Loucy (cell line): Measurements from ENCODE around the gene GPR17.

Experiments used
- H2AFZ ChIP-seq: fragments of 200-600 bp; sonication (generic); 2 replicates; pipeline ENCODE4 v1.6.0; 2016; ENCODE audit warnings: antibody characterized with exemption, mild to moderate bottlenecking, low read length, moderate library complexity
- H3F3A ChIP-seq: fragments of 200-600 bp; 2 replicates; pipeline ENCODE4 v1.6.0; 2016; ENCODE audit warnings: antibody characterized with exemption, low read depth, mild to moderate bottlenecking
- H3K27me3 ChIP-seq: fragments of 200-600 bp; sonication (generic); 2 replicates; pipeline ENCODE4 v1.6.1; 2014; ENCODE audit warnings: low read length, mild to moderate bottlenecking; ENCODE audit not compliant: insufficient read depth, poor library complexity, severe bottlenecking
- H3K36me3 ChIP-seq: fragments of 200-600 bp; sonication (generic); 2 replicates; pipeline ENCODE4 v1.6.1; 2016; ENCODE audit warnings: low read length; ENCODE audit not compliant: insufficient read depth
- H3K4me1 ChIP-seq: fragments of 200-600 bp; sonication (generic); 2 replicates; pipeline ENCODE4 v1.5.1; 2014; ENCODE audit warnings: low read length, mild to moderate bottlenecking; ENCODE audit not compliant: insufficient read depth, poor library complexity, severe bottlenecking
- H3K4me2 ChIP-seq: fragments of 200-600 bp; sonication (generic); 2 replicates; pipeline ENCODE4 v1.6.0; 2014; ENCODE audit warnings: antibody characterized with exemption, low read length, low read depth, mild to moderate bottlenecking; ENCODE audit not compliant: poor library complexity, severe bottlenecking
- H3K4me3 ChIP-seq: fragments of 200-600 bp; sonication (generic); 2 replicates; pipeline ENCODE4 v1.5.1; 2014; ENCODE audit warnings: low read length, mild to moderate bottlenecking, mixed read lengths; ENCODE audit not compliant: poor library complexity, severe bottlenecking
- H3K79me2 ChIP-seq: fragments of 200-600 bp; sonication (generic); 2 replicates; pipeline ENCODE4 v1.6.1; 2014; ENCODE audit warnings: low read length; ENCODE audit not compliant: insufficient read depth
- H3K9ac ChIP-seq: fragments of 200-600 bp; sonication (generic); 2 replicates; pipeline ENCODE4 v1.6.0; 2014; ENCODE audit warnings: mild to moderate bottlenecking, low read depth, low read length, moderate library complexity; ENCODE audit not compliant: poor library complexity, severe bottlenecking
- H3K9me2 ChIP-seq: fragments of 200-600 bp; sonication (generic); replicated peaks from 2 replicates; pipeline ENCODE4 v1.6.1; 2016; ENCODE audit warnings: low read depth, low read length, mixed read lengths
- H3K9me3 ChIP-seq: fragments of 200-600 bp; sonication (generic); 2 replicates; pipeline ENCODE4 v1.6.1; 2014; ENCODE audit warnings: mild to moderate bottlenecking, antibody characterized with exemption, low read length, low read depth; ENCODE audit not compliant: insufficient read depth
- H4K20me1 ChIP-seq: fragments of 200-600 bp; sonication (generic); 2 replicates; pipeline ENCODE4 v1.6.0; 2014; ENCODE audit warnings: antibody characterized with exemption, low read length, mild to moderate bottlenecking; ENCODE audit not compliant: insufficient read depth, poor library complexity, severe bottlenecking
- CTCF ChIP-seq: fragments of 200-600 bp; sonication (generic); conservative IDR thresholded peaks from 2 replicates; pipeline ENCODE4 v1.5.1; 2014; ENCODE audit warnings: mild to moderate bottlenecking, antibody characterized with exemption, low read length
- EZH2phosphoT487 ChIP-seq: fragments of 200-600 bp; IDR thresholded peaks from 2 replicates; pipeline ENCODE4 v1.6.1; 2018; ENCODE audit warnings: antibody characterized with exemption, mild to moderate bottlenecking, moderate library complexity, borderline replicate concordance

Gene GPR17

GRCh38 chr2:127622561-127623387, 23.2 kb upstream of the GPR17 start:
- Histone ChIP-seq H3K27me3 (no peaks in the 10 kb centered on the region), H3K4me1 (peaks cover 43% of the 10 kb centered on the region), H4K20me1 (no peaks in the 10 kb centered on the region), H3F3A (no peaks in the 10 kb centered on the region), H3K9me3 (no peaks in the 10 kb centered on the region), H2AFZ (no peak overlapping the region), H3K4me2 (no peak overlapping the region), H3K9ac (no peak overlapping the region), H3K36me3 (no peaks in the 10 kb centered on the region), H3K9me2 (no peaks in the 10 kb centered on the region), H3K79me2 (no peaks in the 10 kb centered on the region), H3K4me3 (no peak overlapping the region)
- no peak for TF ChIP-seq EZH2phosphoT487
- TF ChIP-seq CTCF, result no peak

GRCh38 chr2:127623388-127624319, 22.3 kb upstream of the GPR17 start:
- H2AFZ ChIP-seq, result no peak overlapping the region
- TF ChIP-seq CTCF, result no peak
- TF ChIP-seq EZH2phosphoT487, result no peak
- H3K27me3 ChIP-seq, result no peaks in the 10 kb centered on the region
- no peaks in the 10 kb centered on the region for H4K20me1 ChIP-seq
- H3K4me3 ChIP-seq, result no peak overlapping the region
- H3K9me2 ChIP-seq, result no peaks in the 10 kb centered on the region
- H3F3A ChIP-seq, result no peaks in the 10 kb centered on the region
- no peaks in the 10 kb centered on the region for H3K36me3 ChIP-seq
- H3K79me2 ChIP-seq, result no peaks in the 10 kb centered on the region
- H3K9ac ChIP-seq, result no peak overlapping the region
- H3K4me2 ChIP-seq, result no peak overlapping the region
- H3K9me3 ChIP-seq, result no peaks in the 10 kb centered on the region
- H3K4me1 ChIP-seq, result peaks cover 34% of the 10 kb centered on the region

- Histone ChIP-seq H3K36me3 (no peaks in the 10 kb centered on the region), H3K79me2 (no peaks in the 10 kb centered on the region), H2AFZ (no peak overlapping the region), H3K9ac (no peak overlapping the region), H4K20me1 (no peaks in the 10 kb centered on the region), H3K9me3 (no peaks in the 10 kb centered on the region), H3K4me3 (no peak overlapping the region), H3K4me2 (no peak overlapping the region), H3K4me1 (peaks cover 30% of the 10 kb centered on the region), H3K27me3 (no peaks in the 10 kb centered on the region), H3F3A (no peaks in the 10 kb centered on the region), H3K9me2 (no peaks in the 10 kb centered on the region)
- TF ChIP-seq EZH2phosphoT487 (no peak), CTCF (no peak)
These were observed 21.6 kb upstream of the GPR17 start for GRCh38 chr2:127624320-127624755.
